ENCODE measurements around the gene HLA-DOA. TPM values are rescaled to one million over a fixed set of nuclear protein-coding genes. Genes with fewer than 3 reads are reported as not detected.
A peak's percentile ranks its signal among the peaks of the same experiment; 100 is the strongest.

Gene HLA-DOA
- total RNA-seq, 1 experiment from 2014 or later = not detected

- Histone ChIP-seq H3K36me3 (ENCODE audit: low read depth, low read length) (peaks cover 3% of the 10 kb centered on the region), H4K20me1 (ENCODE audit: low read length) (peaks cover 3% of the 10 kb centered on the region), H3F3A (ENCODE audit: low read length, unreplicated experiment) (no peaks in the 10 kb centered on the region), H3K79me2 (ENCODE audit: low read length) (peaks cover 42% of the 10 kb centered on the region), H3K27ac (ENCODE audit: low read length) (peak overlapping the region; percentile 99), H2AFZ (ENCODE audit: low read length) (peak overlapping the region; percentile 96), H3K27me3 (ENCODE audit: low read length) (no peaks in the 10 kb centered on the region), H3K4me2 (ENCODE audit: low read length) (peak overlapping the region; percentile 91), H3K4me1 (ENCODE audit: insufficient read depth, low read length) (peaks cover 38% of the 10 kb centered on the region), H3K4me3 (ENCODE audit: low read length) (peak overlapping the region; percentile 83), H3K9me2 (replicated peaks; ENCODE audit: low read length) (no peaks in the 10 kb centered on the region), H3K9ac (ENCODE audit: low read length) (peak overlapping the region; percentile 98), H3K9me3 (ENCODE audit: low read length) (no peaks in the 10 kb centered on the region)
- intact Hi-C loops (cut with micrococcal nuclease) = loop anchor here (1.0 kb wide), 2 partner anchors 14 to 17 kb away; partner anchors contain the start of gene HLA-DMA
- CTCF ChIA-PET = interaction anchor here (1.0 to 1.2 kb wide), 2 partner anchors 13 to 17 kb away, joined by 4 to 5 read pairs; no protein-coding TSS in a partner anchor
- no TSS peak for BruUV-seq (replicated peaks)
- peak; percentile 64 for DNase-seq
- POLR2A ChIA-PET (ENCODE audit: unreplicated experiment) = interaction anchor here (0.7 kb wide), 1 partner anchor 670 kb away, joined by 4 read pairs; no protein-coding TSS in a partner anchor
- no peak for ATAC-seq
- TF ChIP-seq CTCF (conservative IDR thresholded peaks at IDR 0.05; ENCODE audit: low read depth, low read length) (peak; percentile 77), EZH2 (IDR thresholded peaks at IDR 0.05; ENCODE audit: low read length, unreplicated experiment) (no peak), EZH2phosphoT487 (IDR thresholded peaks at IDR 0.05; ENCODE audit: borderline replicate concordance, low read length) (no peak)
Measured at GRCh38 chr6:32967151-32968091, 42.0 kb downstream of the HLA-DOA start.

DNA sequence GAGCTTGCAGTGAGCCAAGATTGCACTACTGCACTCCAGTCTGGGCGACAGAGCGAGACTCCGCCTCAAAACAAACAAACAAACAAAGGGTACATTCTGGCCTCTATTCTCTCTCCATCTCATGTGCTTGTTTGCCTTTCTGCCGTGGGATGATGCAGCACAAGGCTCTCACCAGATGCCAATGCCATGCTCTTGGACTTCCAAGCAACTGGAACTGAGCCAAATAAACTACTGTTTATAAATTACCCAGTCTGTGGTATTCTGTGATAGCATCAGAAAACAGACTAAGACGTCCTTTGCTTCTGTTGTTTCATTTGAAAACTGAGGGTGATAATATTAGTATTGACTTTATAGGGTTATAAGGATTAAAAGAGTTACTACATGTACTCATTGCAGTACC, 44.6 kb downstream of the HLA-DOA start:
- BruUV-seq (replicated peaks) = no TSS peak
- intact Hi-C loops (cut with micrococcal nuclease) = no loop called here
- CTCF ChIA-PET = no interaction called here

More for the DNA sequence above, 44.6 kb downstream of the HLA-DOA start:
- Histone ChIP-seq H3K27me3 (ENCODE audit: low read length) (no peaks in the 10 kb centered on the region), H3K9me2 (replicated peaks; ENCODE audit: low read length) (no peaks in the 10 kb centered on the region), H3K27ac (ENCODE audit: low read length) (no peak overlapping the region), H3F3A (ENCODE audit: low read length, unreplicated experiment) (no peaks in the 10 kb centered on the region), H3K9ac (ENCODE audit: low read length) (no peak overlapping the region), H3K4me2 (ENCODE audit: low read length) (no peak overlapping the region), H3K36me3 (ENCODE audit: low read depth, low read length) (no peaks in the 10 kb centered on the region), H3K79me2 (ENCODE audit: low read length) (peaks cover 26% of the 10 kb centered on the region), H3K4me1 (ENCODE audit: insufficient read depth, low read length) (peaks cover 26% of the 10 kb centered on the region), H4K20me1 (ENCODE audit: low read length) (no peaks in the 10 kb centered on the region), H3K9me3 (ENCODE audit: low read length) (no peaks in the 10 kb centered on the region), H3K4me3 (ENCODE audit: low read length) (no peak overlapping the region), H2AFZ (ENCODE audit: low read length) (no peak overlapping the region)
- DNase-seq (no peak), ATAC-seq (no peak)
- TF ChIP-seq EZH2 (IDR thresholded peaks at IDR 0.05; ENCODE audit: low read length, unreplicated experiment) (no peak), CTCF (conservative IDR thresholded peaks at IDR 0.05; ENCODE audit: low read depth, low read length) (no peak), EZH2phosphoT487 (IDR thresholded peaks at IDR 0.05; ENCODE audit: borderline replicate concordance, low read length) (no peak)
- POLR2A ChIA-PET (ENCODE audit: unreplicated experiment) = no interaction called here

Data from PC-3 (cell line).